GM18519 (cell line): ENCODE data around the gene ALDH16A1.

Experiments
- ATAC-seq: cut with Tn5 transposase; IDR thresholded peaks from one replicate; pipeline ENCODE4 v1.9.1; 2021; ENCODE audit warnings: mild to moderate bottlenecking, moderate library complexity; ENCODE audit not compliant: unreplicated experiment, low FRiP score

ALDH16A1 gene

DNA sequence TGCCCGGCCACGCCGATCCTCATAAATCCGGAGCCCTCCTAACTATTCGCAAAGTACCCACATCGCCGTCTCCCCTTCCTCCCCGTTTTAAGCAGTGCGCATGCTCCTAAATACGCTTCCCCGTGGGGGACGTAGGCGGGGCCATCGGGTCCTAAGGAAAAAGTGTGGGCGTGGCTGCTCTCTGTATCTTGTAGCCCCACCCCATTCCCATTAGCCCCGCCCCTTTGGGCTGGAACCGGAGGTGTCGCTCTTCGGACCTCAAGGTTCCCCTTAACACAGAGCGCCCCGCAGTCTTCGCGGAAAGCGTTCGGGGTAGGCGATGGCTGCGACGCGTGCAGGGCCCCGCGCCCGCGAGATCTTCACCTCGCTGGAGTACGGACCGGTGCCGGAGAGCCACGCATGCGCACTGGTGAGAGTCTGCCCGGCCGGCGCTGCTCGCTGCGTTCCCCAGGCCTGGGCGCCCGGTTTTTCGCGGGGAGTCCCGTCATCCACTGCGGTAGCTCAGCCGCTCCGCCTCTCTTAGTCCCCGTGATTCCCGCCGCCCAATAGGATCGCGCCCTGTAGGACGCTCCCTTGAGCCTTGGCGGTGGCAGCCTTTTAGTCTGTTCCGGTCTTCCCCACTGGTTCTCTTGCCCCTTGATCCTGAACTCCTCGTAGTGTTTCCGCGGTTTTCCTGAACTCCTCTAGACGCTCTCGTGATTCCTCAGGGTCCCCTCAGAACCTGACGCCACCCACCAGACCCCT is at the start of gene ALDH16A1:
TSS of gene ALDH16A1 (plus strand) at position 213 of the 744 bp plus-strand sequence. CDS start at position 320, 107 bp downstream.
- ATAC-seq, result peak; percentile 71

DNA sequence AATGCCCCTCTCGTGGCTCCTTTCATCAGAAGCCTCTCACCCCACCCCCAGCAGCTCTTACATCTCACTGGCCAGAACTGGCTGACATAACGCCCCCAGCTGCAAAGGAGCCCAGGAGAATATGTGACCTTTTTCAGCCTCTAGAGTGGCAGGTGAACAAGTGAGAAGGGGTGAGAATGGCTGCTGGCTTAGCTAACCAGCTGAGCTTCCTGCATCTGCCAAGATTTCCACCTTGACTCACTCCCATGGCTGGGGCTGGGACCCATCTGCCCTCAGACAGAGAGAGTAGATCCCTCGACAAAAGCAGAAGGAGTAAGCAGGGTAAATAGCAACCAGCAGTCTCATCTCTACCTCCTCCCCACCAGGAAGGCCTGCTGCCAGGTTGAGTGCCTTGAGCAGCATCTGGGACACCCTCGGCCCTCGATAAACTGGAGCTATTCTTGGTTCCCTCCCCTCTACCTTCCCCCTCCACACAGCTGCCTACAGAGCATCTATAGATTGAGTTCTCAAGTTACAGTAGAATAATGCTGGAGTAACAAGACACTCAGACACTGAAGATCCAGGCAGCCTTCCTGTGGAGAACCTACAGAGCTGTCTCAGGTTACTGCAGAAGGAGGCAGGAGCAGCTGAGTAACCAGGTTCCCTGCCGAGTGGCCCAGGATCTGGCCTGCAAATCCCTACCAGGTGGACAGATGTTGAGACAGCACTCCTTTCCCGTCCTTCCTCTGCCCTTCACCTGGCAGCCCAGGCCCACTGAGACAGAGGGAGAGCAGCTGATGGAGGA is 49.4 kb upstream of the ALDH16A1 start:
- no peak for ATAC-seq

- no peak for ATAC-seq
These were observed 45.9 kb upstream of the ALDH16A1 start for GRCh38 chr19:49407079-49407478.

DNA sequence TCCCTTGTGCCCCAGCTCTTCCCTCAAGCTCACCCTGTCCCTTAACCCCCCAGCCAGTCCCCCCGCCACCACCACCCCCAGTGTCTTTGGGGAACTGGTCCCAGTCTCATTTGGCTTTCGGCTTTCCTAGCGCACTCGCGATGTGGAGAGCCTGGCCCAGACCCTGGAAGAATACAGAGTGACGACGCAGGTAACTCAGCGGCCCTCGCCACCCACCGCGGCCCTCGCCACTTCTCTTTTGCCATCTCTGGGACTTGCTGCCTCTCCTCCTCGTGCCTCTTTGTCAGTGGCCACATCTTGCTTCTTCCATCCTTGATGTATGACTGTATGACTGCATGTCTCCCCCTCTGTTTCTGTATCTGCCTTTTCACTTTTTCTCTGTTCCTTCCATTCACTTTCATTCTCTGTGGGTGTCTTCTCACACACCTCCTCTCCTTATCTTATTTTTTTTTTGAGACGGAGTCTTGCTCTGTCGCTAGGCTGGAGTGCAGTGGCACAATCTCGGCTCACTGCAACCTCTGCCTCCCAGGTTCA is 45.5 kb upstream of the ALDH16A1 start:
- no peak for ATAC-seq

DNA sequence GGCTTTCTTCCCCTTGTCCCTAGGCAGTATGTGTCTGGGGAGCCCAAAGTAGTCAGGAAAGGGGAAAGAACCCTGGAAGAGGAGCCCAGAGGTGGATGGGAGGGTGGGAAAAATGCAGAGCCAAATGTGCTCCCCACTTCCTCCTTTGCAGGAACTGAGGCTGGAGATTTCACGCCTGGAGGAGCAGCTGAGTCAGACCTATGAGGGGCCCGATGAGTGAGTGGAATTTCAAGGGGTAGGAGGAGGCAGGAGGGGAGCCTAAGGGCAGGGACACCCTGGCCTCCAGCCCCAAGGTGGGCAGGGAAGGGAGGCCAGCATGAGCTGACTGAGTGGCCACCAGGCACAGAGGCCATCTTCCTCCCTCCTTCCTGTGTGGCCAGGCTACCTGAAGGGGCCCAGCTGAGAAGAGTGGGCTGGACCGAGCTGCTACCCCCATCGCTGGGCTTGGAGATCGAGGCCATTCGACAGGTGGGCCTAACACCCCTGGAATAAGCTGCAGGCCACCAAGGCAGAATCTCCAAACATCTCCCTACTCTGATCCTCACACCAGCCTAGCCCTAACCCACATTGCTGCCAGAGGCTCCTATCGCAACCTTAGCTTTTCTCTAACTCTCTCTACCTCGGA is 44.1 kb upstream of the ALDH16A1 start:
- ATAC-seq, result no peak

DNA sequence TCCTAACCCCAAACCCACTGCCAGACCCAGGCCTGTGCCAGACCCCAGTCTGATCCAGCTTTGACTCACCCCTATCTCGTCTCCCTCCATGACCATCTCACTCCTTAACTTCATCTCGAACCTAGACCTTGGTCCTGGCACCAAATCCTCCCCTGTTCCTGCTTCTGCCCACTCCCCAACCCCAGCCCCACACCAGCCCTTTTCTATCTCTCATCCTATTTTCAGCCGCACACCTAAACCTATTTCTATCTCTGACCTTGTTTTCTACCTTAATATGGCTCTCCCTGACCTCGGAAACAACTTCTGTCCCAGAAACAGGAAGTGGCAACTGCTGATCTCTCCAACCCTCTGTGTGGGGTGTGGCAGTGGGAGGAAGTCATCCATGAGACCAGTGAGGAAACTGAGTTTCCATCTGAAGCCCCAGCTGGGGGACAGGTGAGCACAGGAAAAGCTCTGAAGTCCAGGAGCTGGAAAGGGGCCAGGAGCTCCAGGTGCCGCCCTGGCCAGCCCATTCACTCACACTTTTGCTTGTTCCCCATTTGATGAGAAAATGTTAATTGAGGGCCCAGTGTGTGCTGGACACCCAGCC is 43.5 kb upstream of the ALDH16A1 start:
- no peak for ATAC-seq

DNA sequence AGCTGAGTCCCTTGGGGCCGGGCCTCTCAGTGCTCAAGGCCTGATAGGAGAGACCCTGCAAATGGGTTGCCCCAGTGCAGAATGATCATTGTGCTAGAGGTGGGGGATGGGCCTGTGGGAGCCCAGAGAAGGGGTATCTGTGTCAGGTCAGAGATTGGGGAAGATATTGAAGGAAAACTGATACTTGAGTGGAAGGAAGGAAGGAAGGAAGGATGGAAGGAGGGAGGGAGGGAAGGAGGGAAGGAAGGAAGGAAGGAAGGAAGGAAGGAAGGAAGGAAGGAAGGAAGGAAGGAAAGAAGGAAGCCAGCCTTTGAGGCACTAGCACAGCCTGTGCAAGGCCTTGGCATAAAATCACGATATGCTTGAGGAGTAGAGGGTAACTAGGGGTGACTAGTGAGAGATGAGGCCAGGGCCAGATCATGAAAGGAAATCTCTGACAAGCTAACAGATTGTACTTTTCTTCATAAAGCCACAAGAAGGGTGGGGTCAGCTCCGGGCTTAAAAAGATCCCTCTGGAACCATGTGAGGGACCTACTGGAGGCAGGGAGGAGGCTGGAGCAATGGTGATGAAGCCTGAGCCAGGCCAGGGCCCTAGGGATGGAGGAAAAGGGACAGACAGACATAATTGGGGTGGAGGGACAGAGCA is 41.2 kb upstream of the ALDH16A1 start:
- no peak for ATAC-seq

GRCh38 chr19:49413348-49413747 is 39.7 kb upstream of the ALDH16A1 start:
- ATAC-seq, result no peak

DNA sequence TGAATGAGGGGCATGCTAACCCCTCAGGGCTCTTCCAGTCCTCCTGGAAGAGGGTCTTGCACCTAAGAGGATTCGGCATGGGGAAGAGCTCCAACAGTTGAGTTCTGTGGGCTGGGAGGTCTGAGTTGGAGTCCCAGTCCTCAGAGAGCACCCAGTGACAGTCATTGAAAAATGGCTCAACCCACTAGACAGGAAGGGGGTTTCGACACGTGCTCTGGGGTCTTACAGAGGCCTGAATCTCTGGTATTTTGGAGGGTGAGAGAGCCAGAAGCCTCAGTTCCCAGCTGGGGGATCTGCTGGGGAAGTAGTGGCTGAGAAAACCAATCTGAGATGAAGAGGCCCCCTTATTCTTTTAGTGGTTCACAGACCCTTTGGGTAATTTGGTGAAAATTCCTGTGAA is 38.8 kb upstream of the ALDH16A1 start:
- no peak for ATAC-seq

DNA sequence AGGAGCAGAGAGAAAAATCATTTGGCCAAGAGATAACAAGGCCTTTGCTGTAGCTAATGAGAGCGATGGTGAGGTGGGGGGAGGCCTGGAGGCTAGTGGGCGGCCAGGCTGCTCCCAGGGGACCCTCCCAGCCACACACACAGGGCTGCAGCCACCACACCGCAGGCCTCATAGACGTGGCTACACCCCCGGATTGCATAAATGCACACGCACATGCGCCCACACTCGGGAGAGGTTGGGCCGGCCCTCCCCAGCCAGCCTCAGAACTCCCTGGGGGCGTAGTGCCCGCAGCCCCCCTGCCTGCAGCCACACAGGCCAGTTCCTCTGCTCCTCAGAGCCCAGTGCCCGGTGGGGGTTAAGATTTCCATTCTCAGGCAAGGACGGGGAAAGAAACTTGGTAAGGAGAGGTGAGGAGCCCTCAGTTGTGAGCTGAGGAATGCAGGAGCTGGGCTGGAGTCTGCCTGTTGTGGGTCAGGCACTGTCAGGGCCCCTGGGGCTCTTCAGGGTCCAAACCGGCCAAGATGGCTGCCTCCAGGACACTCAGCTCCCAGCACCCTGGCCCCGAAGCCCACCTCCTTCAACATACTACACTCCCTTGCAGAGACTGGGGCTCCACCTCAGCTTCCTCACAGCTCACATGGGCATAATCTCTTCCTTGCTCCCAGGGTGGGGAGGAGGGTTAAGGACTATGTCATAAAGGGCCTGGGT is 37.8 kb upstream of the ALDH16A1 start:
- no peak for ATAC-seq

GRCh38 chr19:49415810-49416200 is 37.2 kb upstream of the ALDH16A1 start:
- no peak for ATAC-seq

GRCh38 chr19:49417088-49417487 is 35.9 kb upstream of the ALDH16A1 start:
- no peak for ATAC-seq

- no peak for ATAC-seq
These were observed 34.5 kb upstream of the ALDH16A1 start for GRCh38 chr19:49418511-49418910.

DNA sequence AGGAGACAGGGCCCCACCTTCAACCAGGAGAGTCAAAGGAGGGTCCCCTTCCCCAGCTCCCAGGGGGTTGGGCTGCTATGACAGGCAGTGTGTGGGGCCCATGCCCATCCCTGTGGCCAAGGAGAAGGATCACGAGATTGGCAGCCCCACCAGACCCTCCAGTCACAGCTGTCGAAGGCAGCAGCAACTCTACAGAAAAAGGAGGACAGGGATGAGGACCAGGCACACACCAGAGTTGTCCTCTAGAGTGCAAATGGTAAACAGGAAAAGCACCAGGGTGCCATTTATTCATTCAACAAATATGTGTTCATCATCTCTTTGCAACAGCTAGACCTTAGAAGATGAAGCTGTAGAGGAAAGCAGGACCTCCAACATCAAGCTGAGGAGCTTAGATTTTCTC is 33.9 kb upstream of the ALDH16A1 start:
- no peak for ATAC-seq

- no peak for ATAC-seq
These were observed 32.8 kb upstream of the ALDH16A1 start for GRCh38 chr19:49420227-49420626.

GRCh38 chr19:49421039-49421877 is 31.8 kb upstream of the ALDH16A1 start:
- no peak for ATAC-seq

DNA sequence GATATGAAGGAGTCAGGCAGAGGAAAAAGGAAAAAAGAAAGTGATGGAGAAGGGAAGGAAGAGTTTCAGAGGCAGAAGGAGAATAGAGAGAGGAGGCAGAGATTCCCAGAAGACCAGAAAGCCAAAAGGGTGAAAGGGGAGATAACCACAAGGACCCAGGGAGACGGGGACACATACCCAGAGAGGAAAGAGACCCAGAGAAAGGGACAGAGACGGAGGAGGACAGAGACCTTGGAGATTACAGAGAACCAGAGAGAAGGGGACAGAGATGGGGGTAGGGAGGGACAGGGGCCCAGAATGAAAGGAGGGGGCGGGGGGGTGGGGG is 31.2 kb upstream of the ALDH16A1 start:
- no peak for ATAC-seq

- ATAC-seq, result no peak
These were observed 30.5 kb upstream of the ALDH16A1 start for GRCh38 chr19:49422407-49423070.
